ENCODE results near the gene FBXO9. TPM values are rescaled to one million over a fixed set of nuclear protein-coding genes. Genes with fewer than 3 reads are reported as not detected.
A peak's percentile ranks its signal among the peaks of the same experiment; 100 is the strongest.

The FBXO9 gene
- total RNA-seq, 1 experiment from 2014 or later: 68.4 TPM

DNA sequence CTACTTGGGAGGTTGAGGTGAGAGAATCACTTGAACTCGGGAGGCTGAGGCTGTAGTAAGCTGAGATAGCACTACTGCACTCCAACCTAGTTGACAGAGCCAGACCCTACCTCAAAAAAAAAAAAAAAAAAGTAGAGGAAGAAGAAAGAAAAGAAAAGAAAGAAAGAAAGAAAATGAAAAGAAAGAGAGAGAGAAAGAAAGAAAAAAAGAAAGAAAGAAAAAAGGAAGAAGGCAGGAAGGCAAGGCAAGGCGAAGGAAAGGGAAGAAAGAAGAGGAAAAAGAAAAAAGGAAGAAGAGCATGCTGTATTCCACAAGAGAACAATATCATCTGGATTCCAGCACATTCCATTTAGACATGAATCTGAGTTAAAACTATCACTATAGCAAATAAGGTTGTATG lies 79.6 kb downstream of the FBXO9 start:
- TF ChIP-seq, protein P1, sequence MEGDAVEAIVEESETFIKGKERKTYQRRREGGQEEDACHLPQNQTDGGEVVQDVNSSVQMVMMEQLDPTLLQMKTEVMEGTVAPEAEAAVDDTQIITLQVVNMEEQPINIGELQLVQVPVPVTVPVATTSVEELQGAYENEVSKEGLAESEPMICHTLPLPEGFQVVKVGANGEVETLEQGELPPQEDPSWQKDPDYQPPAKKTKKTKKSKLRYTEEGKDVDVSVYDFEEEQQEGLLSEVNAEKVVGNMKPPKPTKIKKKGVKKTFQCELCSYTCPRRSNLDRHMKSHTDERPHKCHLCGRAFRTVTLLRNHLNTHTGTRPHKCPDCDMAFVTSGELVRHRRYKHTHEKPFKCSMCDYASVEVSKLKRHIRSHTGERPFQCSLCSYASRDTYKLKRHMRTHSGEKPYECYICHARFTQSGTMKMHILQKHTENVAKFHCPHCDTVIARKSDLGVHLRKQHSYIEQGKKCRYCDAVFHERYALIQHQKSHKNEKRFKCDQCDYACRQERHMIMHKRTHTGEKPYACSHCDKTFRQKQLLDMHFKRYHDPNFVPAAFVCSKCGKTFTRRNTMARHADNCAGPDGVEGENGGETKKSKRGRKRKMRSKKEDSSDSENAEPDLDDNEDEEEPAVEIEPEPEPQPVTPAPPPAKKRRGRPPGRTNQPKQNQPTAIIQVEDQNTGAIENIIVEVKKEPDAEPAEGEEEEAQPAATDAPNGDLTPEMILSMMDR (conservative IDR thresholded peaks at IDR 0.05): no peak
- H3K4ac ChIP-seq (ENCODE audit: low read depth, low read length): no peak overlapping the region
- peaks cover 4% of the 10 kb centered on the region; the same call in 1 of the 2 replicates for H3K4me1 ChIP-seq (ENCODE audit: insufficient read depth, low read length)
- Mint-ChIP-seq H3K4me1 (peaks cover 9 to 12% of the 10 kb centered on the region in 2 experiments), H3K27me3 (ENCODE audit: low read depth) (no peaks in the 10 kb centered on the region), H3K4me3 (no peak overlapping the region), H3K9me3 (no peaks in the 10 kb centered on the region), H3K36me3 (ENCODE audit: insufficient read depth in 1 of 3, low read depth in 3 of 3) (no peaks in the 10 kb centered on the region), H3K27ac (peak overlapping the region in 1 of 3 experiments; percentile 51; a peak in 1 of 7 replicates)
- H3K14ac ChIP-seq (ENCODE audit: insufficient read depth, low read length): no peak overlapping the region
- H2BK15ac ChIP-seq (ENCODE audit: low read depth, low read length): no peak overlapping the region
- no peak overlapping the region for H3T11ph ChIP-seq (ENCODE audit: low read length)
- no peak overlapping the region for H3K4me2 ChIP-seq (ENCODE audit: insufficient read depth, insufficient read length, low read length)
- no peak overlapping the region for H3K9ac ChIP-seq (ENCODE audit: extremely low read depth, insufficient read length, low read length)
- no peak overlapping the region for H4K91ac ChIP-seq (ENCODE audit: insufficient read length, low read depth, low read length)
- H4K5ac ChIP-seq (ENCODE audit: insufficient read length, low read depth, low read length): no peak overlapping the region
- DNase-seq: no peak
- H3K56ac ChIP-seq (ENCODE audit: insufficient read length, low read depth, low read length): no peak overlapping the region
- H2AFZ ChIP-seq (ENCODE audit: low read length): no peak overlapping the region
- H2BK20ac ChIP-seq (ENCODE audit: low read depth, low read length, poor library complexity, severe bottlenecking): no peak overlapping the region
- no peak overlapping the region for H2BK12ac ChIP-seq (ENCODE audit: insufficient read length, low read depth, low read length)
- no peak overlapping the region for H2BK5ac ChIP-seq (ENCODE audit: insufficient read length, low read length)
- no peak overlapping the region for H4K8ac ChIP-seq (replicated peaks; ENCODE audit: insufficient read length, low read depth, low read length)
- no peak overlapping the region for H2BK120ac ChIP-seq (ENCODE audit: low read depth, low read length, poor library complexity, severe bottlenecking)
- H3K18ac ChIP-seq (ENCODE audit: insufficient read length, low read depth, low read length): no peak overlapping the region
- no peaks in the 10 kb centered on the region for H3K79me2 ChIP-seq (ENCODE audit: insufficient read depth, low read length)
- H2AK5ac ChIP-seq (ENCODE audit: insufficient read length, low read length): no peak overlapping the region
- H4K20me1 ChIP-seq (ENCODE audit: control insufficient read depth, insufficient read depth, insufficient read length): no peaks in the 10 kb centered on the region
- no peaks in the 10 kb centered on the region for H3K9me3 ChIP-seq (ENCODE audit: control insufficient read depth, low read depth, low read length)
- no peak overlapping the region for H3K27ac ChIP-seq (ENCODE audit: insufficient read length, low read depth, low read length)
- no peak overlapping the region for H3K23ac ChIP-seq (ENCODE audit: insufficient read length, low read depth, low read length)
- H3K79me1 ChIP-seq (ENCODE audit: insufficient read depth, low read depth, low read length, poor library complexity, severe bottlenecking): no peaks in the 10 kb centered on the region
- H3K27me3 ChIP-seq (ENCODE audit: insufficient read depth, low read length): no peaks in the 10 kb centered on the region
- WGBS (ENCODE audit: extremely low coverage, insufficient read length, low lambda C conversion rate): no CpG with 5 or more reads among the region's 2 CpGs
- H3K23me2 ChIP-seq (ENCODE audit: insufficient read length, low read depth, low read length, poor library complexity, severe bottlenecking): no peaks in the 10 kb centered on the region
